Keratinocyte (primary cell): ENCODE results near the gene KLHL3.

Source experiments
- EZH2 ChIP-seq: IDR thresholded peaks from one replicate; pipeline ENCODE4 v1.6.1; 2012; ENCODE audit warnings: inconsistent platforms, mild to moderate bottlenecking, low read length, moderate library complexity
- TF ChIP-seq, protein P1 (sequence below), 3 experiments: IDR thresholded peaks in 1 of 3; conservative IDR thresholded peaks in 1 of 3; optimal IDR thresholded peaks in 1 of 3; 2 replicates in 2 of 3; 3 replicates in 1 of 3; pipeline versions ENCODE3 to v1.5.1; 2011; ENCODE audit warnings: low read length in 3 of 3, mild to moderate bottlenecking in 3 of 3, moderate library complexity in 2 of 3, control low read depth in 1 of 3, inconsistent platforms in 1 of 3; ENCODE audit not compliant: insufficient read depth in 2 of 3; ENCODE audit errors: extremely low read depth in 1 of 3

DNA sequence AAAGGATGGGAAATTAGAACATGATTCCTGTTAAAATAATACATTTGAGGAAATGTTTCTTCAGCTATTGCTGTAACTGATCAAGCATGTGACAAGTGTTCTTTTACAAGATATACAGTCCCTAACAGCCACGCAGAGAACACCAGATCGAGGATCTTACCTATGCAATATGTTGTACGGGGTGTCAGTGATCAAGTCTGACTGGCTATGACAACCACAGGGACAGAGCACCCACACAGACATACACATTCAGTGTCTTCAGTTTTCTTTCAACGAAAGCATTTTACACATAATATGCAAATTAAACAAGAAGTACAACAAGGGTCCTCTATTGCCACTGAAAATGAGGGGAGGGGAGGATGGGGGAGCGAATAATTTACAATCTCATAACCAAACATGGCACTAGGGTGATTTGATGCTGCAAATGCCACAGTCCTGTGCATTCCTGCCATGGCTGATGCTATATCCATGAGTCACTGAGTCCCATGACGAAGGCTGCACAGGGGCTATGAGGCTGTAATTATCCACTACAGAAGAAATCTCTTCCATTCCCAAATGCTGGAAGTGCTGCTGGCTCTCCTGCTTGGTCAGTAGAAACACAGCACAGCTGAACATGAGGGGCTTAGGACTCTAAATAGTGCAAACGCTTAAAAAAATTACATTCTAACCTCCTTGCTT is 118.2 kb downstream of the KLHL3 start:
- TF ChIP-seq, protein P1, sequence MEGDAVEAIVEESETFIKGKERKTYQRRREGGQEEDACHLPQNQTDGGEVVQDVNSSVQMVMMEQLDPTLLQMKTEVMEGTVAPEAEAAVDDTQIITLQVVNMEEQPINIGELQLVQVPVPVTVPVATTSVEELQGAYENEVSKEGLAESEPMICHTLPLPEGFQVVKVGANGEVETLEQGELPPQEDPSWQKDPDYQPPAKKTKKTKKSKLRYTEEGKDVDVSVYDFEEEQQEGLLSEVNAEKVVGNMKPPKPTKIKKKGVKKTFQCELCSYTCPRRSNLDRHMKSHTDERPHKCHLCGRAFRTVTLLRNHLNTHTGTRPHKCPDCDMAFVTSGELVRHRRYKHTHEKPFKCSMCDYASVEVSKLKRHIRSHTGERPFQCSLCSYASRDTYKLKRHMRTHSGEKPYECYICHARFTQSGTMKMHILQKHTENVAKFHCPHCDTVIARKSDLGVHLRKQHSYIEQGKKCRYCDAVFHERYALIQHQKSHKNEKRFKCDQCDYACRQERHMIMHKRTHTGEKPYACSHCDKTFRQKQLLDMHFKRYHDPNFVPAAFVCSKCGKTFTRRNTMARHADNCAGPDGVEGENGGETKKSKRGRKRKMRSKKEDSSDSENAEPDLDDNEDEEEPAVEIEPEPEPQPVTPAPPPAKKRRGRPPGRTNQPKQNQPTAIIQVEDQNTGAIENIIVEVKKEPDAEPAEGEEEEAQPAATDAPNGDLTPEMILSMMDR (optimal IDR thresholded peaks at IDR 0.05 in 1 of 3, IDR thresholded peaks at IDR 0.05 in 1 of 3, conservative IDR thresholded peaks at IDR 0.05 in 1 of 3; ENCODE audit: extremely low read depth in 1 of 3, insufficient read depth in 2 of 3, low read length in 3 of 3) = no peak
- TF ChIP-seq EZH2 = no peak
